CD1c-positive myeloid dendritic cell (primary cell): ENCODE measurements around the gene PSMD7.
"Not testable (repeated sequence)": the region's sequence is repeated elsewhere in the genome, so short reads cannot be mapped to it uniquely, and the experiment has no call there.

ENCODE experiments used
- DNase-seq: peaks from one replicate; pipeline ENCODE4 v3.0.0-alpha.2; 2016; ENCODE audit errors: extremely low spot score

Gene PSMD7

GRCh38 chr16:74297145-74297665 is 591 bp downstream of the PSMD7 start:
- peak; percentile 17 for DNase-seq

- DNase-seq = no peak
Measured at GRCh38 chr16:74298104-74298503, 1.5 kb downstream of the PSMD7 start.

- DNase-seq = no peak
Measured at GRCh38 chr16:74302341-74302740, 5.7 kb downstream of the PSMD7 start.

- DNase-seq = no peak
Measured at GRCh38 chr16:74304164-74304834, 7.7 kb downstream of the PSMD7 start.

- DNase-seq = no peak
Measured at GRCh38 chr16:74304835-74305176, 8.2 kb downstream of the PSMD7 start.

- no peak for DNase-seq
Measured at GRCh38 chr16:74305281-74305680, 8.7 kb downstream of the PSMD7 start.

- DNase-seq = no peak
Measured at GRCh38 chr16:74305978-74306784, 9.6 kb downstream of the PSMD7 start.

GRCh38 chr16:74307383-74307782 is 10.8 kb downstream of the PSMD7 start:
- DNase-seq = no peak

- DNase-seq = peak; percentile 49
Measured at GRCh38 chr16:74309789-74310781, 13.5 kb downstream of the PSMD7 start.

- no peak for DNase-seq
Measured at GRCh38 chr16:74315059-74315458, 18.4 kb downstream of the PSMD7 start.

GRCh38 chr16:74320707-74321106 is 24.1 kb downstream of the PSMD7 start:
- no peak for DNase-seq

- DNase-seq = peak; percentile 41
Measured at GRCh38 chr16:74321356-74321755, 24.7 kb downstream of the PSMD7 start.

GRCh38 chr16:74322301-74322710 is 25.7 kb downstream of the PSMD7 start:
- DNase-seq = no peak

- not testable (repeated sequence) for DNase-seq
Measured at GRCh38 chr16:74324777-74325176, 28.2 kb downstream of the PSMD7 start.

- DNase-seq = no peak
Measured at GRCh38 chr16:74325641-74326040, 29.0 kb downstream of the PSMD7 start.

- not testable (repeated sequence) for DNase-seq
Measured at GRCh38 chr16:74328346-74328745, 31.7 kb downstream of the PSMD7 start.

GRCh38 chr16:74332469-74332868 is 35.9 kb downstream of the PSMD7 start:
- DNase-seq = not testable (repeated sequence)

- not testable (repeated sequence) for DNase-seq
Measured at GRCh38 chr16:74337506-74337905, 40.9 kb downstream of the PSMD7 start.

- not testable (repeated sequence) for DNase-seq
Measured at GRCh38 chr16:74339226-74339625, 42.6 kb downstream of the PSMD7 start.

- DNase-seq = not testable (repeated sequence)
Measured at GRCh38 chr16:74353038-74353437, 56.4 kb downstream of the PSMD7 start.
